Activated CD8-positive, alpha-beta T cell treated with anti-CD3 and anti-CD28 coated beads, Interleukin-2, amount 10 ng/mL, durations not matched to agents 7 days and 5 days (primary cell): ENCODE results near the gene DNAH3. TPM values are rescaled to one million over a fixed set of nuclear protein-coding genes. Genes with fewer than 3 reads are reported as not detected.
"Not testable (repeated sequence)": the region's sequence is repeated elsewhere in the genome, so short reads cannot be mapped to it uniquely, and the experiment has no call there.

ENCODE experiments used
- ATAC-seq: fragments of 150-1000 bp; cut with Tn5 transposase; one replicate; pipeline ENCODE4 v1.10.0; 2021; ENCODE audit warnings: moderate library complexity
- CTCF ChIA-PET: fragments of 350-600 bp; sonication (Branson Sonifier 250); formaldehyde crosslinking; loops from one replicate; lab custom pipeline; 2021; ENCODE audit warnings: antibody characterized with exemption; lab: Charles Lee
- POLR2A ChIA-PET: fragments of 350-600 bp; sonication (Branson Sonifier 250); formaldehyde crosslinking; loops from one replicate; lab custom pipeline; 2021; ENCODE audit warnings: antibody characterized with exemption; lab: Charles Lee
- DNase-seq: peaks from one replicate; pipeline ENCODE4 v3.0.0-alpha.2; 2020
- H3K27ac Mint-ChIP-seq: one replicate; pipeline ENCODE4 v1.8.0; 2021; ENCODE audit warnings: mild to moderate bottlenecking, mixed read lengths
- H3K27me3 Mint-ChIP-seq: one replicate; pipeline ENCODE4 v1.8.0; 2021; ENCODE audit warnings: low read depth, mixed read lengths
- H3K36me3 Mint-ChIP-seq: one replicate; pipeline ENCODE4 v1.8.0; 2021; ENCODE audit warnings: low read depth, mixed read lengths
- H3K4me1 Mint-ChIP-seq: one replicate; pipeline ENCODE4 v1.8.0; 2021; ENCODE audit warnings: low read depth, mixed read lengths
- H3K4me3 Mint-ChIP-seq: one replicate; pipeline ENCODE4 v1.8.0; 2021; ENCODE audit warnings: mild to moderate bottlenecking, mixed read lengths
- H3K9me3 Mint-ChIP-seq: one replicate; pipeline ENCODE4 v1.8.0; 2022; ENCODE audit warnings: mixed read lengths; ENCODE audit not compliant: insufficient read depth
- total RNA-seq, 2 experiments: library from RNA; stranded (reverse); gene quantifications; one replicate each; pipeline ENCODE4 v1.2.3, GENCODE V29; 2021

Gene DNAH3
- total RNA-seq = not detected

GRCh38 chr16:21150375-21151001 is at the start of gene DNAH3:
TSS of gene DNAH3 (minus strand) at chr16:21150846. CDS start at chr16:21150319, 527 bp downstream.
- ChIA-PET POLR2A (no interaction called here), CTCF (no interaction called here)
- Mint-ChIP-seq H3K27ac (no peak within 1 kb of the TSS), H3K9me3 (no peaks in the 10 kb centered on the region), H3K4me1 (no peaks in the 10 kb centered on the region), H3K4me3 (no peak within 1 kb of the TSS), H3K36me3 (no peaks in the 10 kb centered on the region), H3K27me3 (peaks cover 21% of the 10 kb centered on the region)
- DNase-seq (no peak), ATAC-seq (no peak)

- DNase-seq (no peak), ATAC-seq (no peak)
- peaks cover 31% of the 10 kb centered on the region for H3K27me3 Mint-ChIP-seq
- H3K4me3 Mint-ChIP-seq = no peak overlapping the region
- no peaks in the 10 kb centered on the region for H3K36me3 Mint-ChIP-seq
- no peak overlapping the region for H3K27ac Mint-ChIP-seq
- POLR2A ChIA-PET = no interaction called here
- no peaks in the 10 kb centered on the region for H3K9me3 Mint-ChIP-seq
- no peaks in the 10 kb centered on the region for H3K4me1 Mint-ChIP-seq
- CTCF ChIA-PET = no interaction called here
Measured at GRCh38 chr16:21199607-21200218, 49.1 kb upstream of the DNAH3 start.

GRCh38 chr16:21197621-21198020 is 47.0 kb upstream of the DNAH3 start:
- Mint-ChIP-seq H3K27me3 (peaks cover 30% of the 10 kb centered on the region), H3K4me3 (no peak overlapping the region), H3K27ac (no peak overlapping the region), H3K36me3 (no peaks in the 10 kb centered on the region), H3K4me1 (no peaks in the 10 kb centered on the region), H3K9me3 (no peaks in the 10 kb centered on the region)
- ATAC-seq = no peak
- CTCF ChIA-PET = no interaction called here
- POLR2A ChIA-PET = no interaction called here
- DNase-seq = no peak

- Mint-ChIP-seq H3K4me1 (no peaks in the 10 kb centered on the region), H3K9me3 (no peaks in the 10 kb centered on the region), H3K4me3 (no peak overlapping the region), H3K27ac (no peak overlapping the region), H3K36me3 (no peaks in the 10 kb centered on the region), H3K27me3 (peaks cover 30% of the 10 kb centered on the region)
- ATAC-seq (no peak), DNase-seq (no peak)
- POLR2A ChIA-PET = no interaction called here
- CTCF ChIA-PET = no interaction called here
Measured at GRCh38 chr16:21197112-21197511, 46.5 kb upstream of the DNAH3 start.

GRCh38 chr16:21195330-21195729 is 44.7 kb upstream of the DNAH3 start:
- H3K4me3 Mint-ChIP-seq, H3K4me1 Mint-ChIP-seq, H3K27ac Mint-ChIP-seq, H3K9me3 Mint-ChIP-seq, CTCF ChIA-PET, POLR2A ChIA-PET, DNase-seq, ATAC-seq, H3K36me3 Mint-ChIP-seq: not testable (repeated sequence)
- H3K27me3 Mint-ChIP-seq = peaks cover 24% of the 10 kb centered on the region

GRCh38 chr16:21194771-21195301 is 44.2 kb upstream of the DNAH3 start:
- H3K9me3 Mint-ChIP-seq = no peaks in the 10 kb centered on the region
- DNase-seq (no peak), ATAC-seq (no peak)
- no peak overlapping the region for H3K27ac Mint-ChIP-seq
- H3K4me1 Mint-ChIP-seq = no peaks in the 10 kb centered on the region
- H3K4me3 Mint-ChIP-seq = no peak overlapping the region
- CTCF ChIA-PET = no interaction called here
- H3K36me3 Mint-ChIP-seq = no peaks in the 10 kb centered on the region
- POLR2A ChIA-PET = no interaction called here
- peaks cover 23% of the 10 kb centered on the region for H3K27me3 Mint-ChIP-seq

GRCh38 chr16:21192991-21193390 is 42.3 kb upstream of the DNAH3 start:
- Mint-ChIP-seq H3K9me3 (no peaks in the 10 kb centered on the region), H3K27ac (no peak overlapping the region), H3K4me1 (peaks cover 3% of the 10 kb centered on the region), H3K4me3 (no peak overlapping the region), H3K27me3 (peaks cover 19% of the 10 kb centered on the region), H3K36me3 (no peaks in the 10 kb centered on the region)
- ChIA-PET CTCF (no interaction called here), POLR2A (no interaction called here)
- no peak for DNase-seq
- ATAC-seq = no peak

GRCh38 chr16:21190599-21190998 is 40.0 kb upstream of the DNAH3 start:
- H3K27me3 Mint-ChIP-seq = peaks cover 17% of the 10 kb centered on the region
- no peaks in the 10 kb centered on the region for H3K9me3 Mint-ChIP-seq
- CTCF ChIA-PET = interaction anchor here (2.5 kb wide), 1 partner anchor 110 kb away, joined by 7 read pairs; no protein-coding TSS in a partner anchor
- H3K4me1 Mint-ChIP-seq = peaks cover 3% of the 10 kb centered on the region
- no peak for ATAC-seq
- H3K4me3 Mint-ChIP-seq = no peak overlapping the region
- POLR2A ChIA-PET = no interaction called here
- no peak for DNase-seq
- no peak overlapping the region for H3K27ac Mint-ChIP-seq
- H3K36me3 Mint-ChIP-seq = no peaks in the 10 kb centered on the region

- ATAC-seq (no peak), DNase-seq (no peak)
- H3K9me3 Mint-ChIP-seq = no peaks in the 10 kb centered on the region
- no peak overlapping the region for H3K4me3 Mint-ChIP-seq
- H3K4me1 Mint-ChIP-seq = peaks cover 3% of the 10 kb centered on the region
- CTCF ChIA-PET = interaction anchor here (0.8 to 2.5 kb wide), 2 partner anchors 111 to 337 kb away, joined by 4 to 7 read pairs; no protein-coding TSS in a partner anchor
- POLR2A ChIA-PET = no interaction called here
- no peak overlapping the region for H3K27ac Mint-ChIP-seq
- H3K27me3 Mint-ChIP-seq = peaks cover 17% of the 10 kb centered on the region
- H3K36me3 Mint-ChIP-seq = no peaks in the 10 kb centered on the region
Measured at GRCh38 chr16:21190013-21190412, 39.4 kb upstream of the DNAH3 start.

GRCh38 chr16:21189311-21189710 is 38.7 kb upstream of the DNAH3 start:
- no peaks in the 10 kb centered on the region for H3K36me3 Mint-ChIP-seq
- no peak overlapping the region for H3K27ac Mint-ChIP-seq
- ChIA-PET CTCF (interaction anchor here (0.6 to 2.5 kb wide), 9 partner anchors 11 to 832 kb away, joined by 3 to 8 read pairs (median 3); no protein-coding TSS in a partner anchor), POLR2A (interaction anchor here (0.6 kb wide), 1 partner anchor 35 kb away, joined by 3 read pairs; no protein-coding TSS in a partner anchor)
- no peak for ATAC-seq
- no peak overlapping the region for H3K4me3 Mint-ChIP-seq
- H3K9me3 Mint-ChIP-seq = no peaks in the 10 kb centered on the region
- H3K4me1 Mint-ChIP-seq = peaks cover 3% of the 10 kb centered on the region
- H3K27me3 Mint-ChIP-seq = peaks cover 11% of the 10 kb centered on the region
- no peak for DNase-seq

- ChIA-PET CTCF (interaction anchor here (0.9 to 1.4 kb wide), 2 partner anchors 10 to 91 kb away, joined by 3 to 5 read pairs; no protein-coding TSS in a partner anchor), POLR2A (no interaction called here)
- no peak overlapping the region for H3K4me3 Mint-ChIP-seq
- H3K9me3 Mint-ChIP-seq = no peaks in the 10 kb centered on the region
- H3K36me3 Mint-ChIP-seq = peaks cover 18% of the 10 kb centered on the region
- H3K4me1 Mint-ChIP-seq = peaks cover 3% of the 10 kb centered on the region
- no peak overlapping the region for H3K27ac Mint-ChIP-seq
- DNase-seq (no peak), ATAC-seq (no peak)
- H3K27me3 Mint-ChIP-seq = no peaks in the 10 kb centered on the region
Measured at GRCh38 chr16:21186326-21186691, 35.7 kb upstream of the DNAH3 start.

GRCh38 chr16:21185659-21186325 is 35.1 kb upstream of the DNAH3 start:
- ChIA-PET CTCF (interaction anchor here (1.4 kb wide), 1 partner anchor 10 kb away, joined by 5 read pairs; no protein-coding TSS in a partner anchor), POLR2A (no interaction called here)

More at GRCh38 chr16:21185659-21186325, 35.1 kb upstream of the DNAH3 start:
- H3K9me3 Mint-ChIP-seq = no peaks in the 10 kb centered on the region
- peaks cover 22% of the 10 kb centered on the region for H3K36me3 Mint-ChIP-seq
- no peak for DNase-seq
- H3K27ac Mint-ChIP-seq = no peak overlapping the region
- H3K27me3 Mint-ChIP-seq = no peaks in the 10 kb centered on the region
- H3K4me1 Mint-ChIP-seq = peaks cover 3% of the 10 kb centered on the region
- ATAC-seq = no peak
- H3K4me3 Mint-ChIP-seq = no peak overlapping the region
